ENCODE data around the gene SERINC2. TPM values are rescaled to one million over a fixed set of nuclear protein-coding genes. Genes with fewer than 3 reads are reported as not detected.
"Not testable (repeated sequence)": the region's sequence is repeated elsewhere in the genome, so short reads cannot be mapped to it uniquely, and the experiment has no call there.

The SERINC2 gene
- total RNA-seq, 1 donor from 2014 or later = 2.1 TPM

GRCh38 chr1:31447210-31447609 lies 34.2 kb downstream of the SERINC2 start:
- Histone ChIP-seq H3K4me1 (ENCODE audit: control insufficient read depth in 3 of 3, insufficient read depth in 3 of 3, low read length in 3 of 3) (no peaks in the 10 kb centered on the region), H3K9ac (ENCODE audit: low read depth in 1 of 3, low read length in 3 of 3) (no peak overlapping the region), H3K27ac (ENCODE audit: low read depth, low read length) (no peak overlapping the region), H3K4me3 (ENCODE audit: low read length in 3 of 3) (no peak overlapping the region), H3K9me3 (ENCODE audit: control insufficient read depth in 3 of 3, low read length in 3 of 3) (peaks cover 0 to 3% (median 0%) of the 10 kb centered on the region in 3 donors), H3K36me3 (ENCODE audit: control insufficient read depth in 3 of 3, insufficient read depth in 3 of 3, low read length in 3 of 3) (no peaks in the 10 kb centered on the region), H3K27me3 (ENCODE audit: control insufficient read depth in 3 of 3, insufficient read depth in 3 of 3, low read length in 3 of 3) (peaks cover 0 to 4% (median 0%) of the 10 kb centered on the region in 3 donors)

- Histone ChIP-seq H3K27me3 (ENCODE audit: control insufficient read depth in 3 of 3, insufficient read depth in 3 of 3, low read length in 3 of 3) (no peaks in the 10 kb centered on the region), H3K27ac (ENCODE audit: low read depth, low read length) (no peak overlapping the region), H3K9me3 (ENCODE audit: control insufficient read depth in 3 of 3, low read length in 3 of 3) (peaks cover 4 to 9% (median 7%) of the 10 kb centered on the region in 3 donors), H3K4me1 (ENCODE audit: control insufficient read depth in 3 of 3, insufficient read depth in 3 of 3, low read length in 3 of 3) (no peaks in the 10 kb centered on the region), H3K9ac (ENCODE audit: low read depth in 1 of 3, low read length in 3 of 3) (no peak overlapping the region), H3K4me3 (ENCODE audit: low read length in 3 of 3) (no peak overlapping the region), H3K36me3 (ENCODE audit: control insufficient read depth in 3 of 3, insufficient read depth in 3 of 3, low read length in 3 of 3) (no peaks in the 10 kb centered on the region)
Observed at GRCh38 chr1:31453384-31454079, 40.5 kb downstream of the SERINC2 start.

- H3K27me3 ChIP-seq (ENCODE audit: control insufficient read depth in 3 of 3, insufficient read depth in 3 of 3, low read length in 3 of 3) = no peaks in the 10 kb centered on the region
- no peak overlapping the region for H3K27ac ChIP-seq (ENCODE audit: low read depth, low read length)
- no peaks in the 10 kb centered on the region for H3K36me3 ChIP-seq (ENCODE audit: control insufficient read depth in 3 of 3, insufficient read depth in 3 of 3, low read length in 3 of 3)
- no peak overlapping the region for H3K4me3 ChIP-seq (ENCODE audit: low read length in 3 of 3)
- H3K9me3 ChIP-seq (ENCODE audit: control insufficient read depth in 3 of 3, low read length in 3 of 3) = peaks cover 4 to 11% (median 8%) of the 10 kb centered on the region in 3 donors
- no peak overlapping the region for H3K9ac ChIP-seq (ENCODE audit: low read depth in 1 of 3, low read length in 3 of 3)
- no peaks in the 10 kb centered on the region for H3K4me1 ChIP-seq (ENCODE audit: control insufficient read depth in 3 of 3, insufficient read depth in 3 of 3, low read length in 3 of 3)
Observed at GRCh38 chr1:31458287-31458896, 45.4 kb downstream of the SERINC2 start.

- Histone ChIP-seq H3K9me3 (ENCODE audit: control insufficient read depth in 3 of 3, low read length in 3 of 3) (peaks cover 4 to 10% (median 8%) of the 10 kb centered on the region in 3 donors), H3K4me3 (ENCODE audit: low read length in 3 of 3) (no peak overlapping the region), H3K27ac (ENCODE audit: low read depth, low read length) (no peak overlapping the region)
Observed at GRCh38 chr1:31460027-31460426, 47.0 kb downstream of the SERINC2 start.

GRCh38 chr1:31467005-31467674 lies 54.1 kb downstream of the SERINC2 start:
- Histone ChIP-seq H3K27me3 (ENCODE audit: control insufficient read depth in 3 of 3, insufficient read depth in 3 of 3, low read length in 3 of 3) (peaks cover 0 to 4% (median 2%) of the 10 kb centered on the region in 3 donors), H3K9ac (ENCODE audit: low read depth in 1 of 3, low read length in 3 of 3) (no peak overlapping the region), H3K27ac (ENCODE audit: low read depth, low read length) (no peak overlapping the region), H3K4me1 (ENCODE audit: control insufficient read depth in 3 of 3, insufficient read depth in 3 of 3, low read length in 3 of 3) (peaks cover 0 to 8% (median 4%) of the 10 kb centered on the region in 3 donors), H3K36me3 (ENCODE audit: control insufficient read depth in 3 of 3, insufficient read depth in 3 of 3, low read length in 3 of 3) (no peaks in the 10 kb centered on the region), H3K9me3 (ENCODE audit: control insufficient read depth in 3 of 3, low read length in 3 of 3) (peaks cover 0 to 3% (median 0%) of the 10 kb centered on the region in 3 donors), H3K4me3 (ENCODE audit: low read length in 3 of 3) (no peak overlapping the region)

More at GRCh38 chr1:31460027-31460426, 47.0 kb downstream of the SERINC2 start:
- Histone ChIP-seq H3K27me3 (ENCODE audit: control insufficient read depth in 3 of 3, insufficient read depth in 3 of 3, low read length in 3 of 3) (peaks cover 0 to 2% (median 0%) of the 10 kb centered on the region in 3 donors), H3K9ac (ENCODE audit: low read depth in 1 of 3, low read length in 3 of 3) (no peak overlapping the region), H3K36me3 (ENCODE audit: control insufficient read depth in 3 of 3, insufficient read depth in 3 of 3, low read length in 3 of 3) (no peaks in the 10 kb centered on the region), H3K4me1 (ENCODE audit: control insufficient read depth in 3 of 3, insufficient read depth in 3 of 3, low read length in 3 of 3) (no peaks in the 10 kb centered on the region)

GRCh38 chr1:31470794-31471315 lies 57.8 kb downstream of the SERINC2 start:
- Histone ChIP-seq H3K9ac (ENCODE audit: low read depth in 1 of 3, low read length in 3 of 3) (no peak overlapping the region), H3K4me1 (ENCODE audit: control insufficient read depth in 3 of 3, insufficient read depth in 3 of 3, low read length in 3 of 3) (peaks cover 0 to 8% (median 4%) of the 10 kb centered on the region in 3 donors), H3K9me3 (ENCODE audit: control insufficient read depth in 3 of 3, low read length in 3 of 3) (peaks cover 0 to 3% (median 0%) of the 10 kb centered on the region in 3 donors), H3K27ac (ENCODE audit: low read depth, low read length) (no peak overlapping the region), H3K4me3 (ENCODE audit: low read length in 3 of 3) (no peak overlapping the region), H3K27me3 (ENCODE audit: control insufficient read depth in 3 of 3, insufficient read depth in 3 of 3, low read length in 3 of 3) (peaks cover 0 to 7% (median 0%) of the 10 kb centered on the region in 3 donors), H3K36me3 (ENCODE audit: control insufficient read depth in 3 of 3, insufficient read depth in 3 of 3, low read length in 3 of 3) (no peaks in the 10 kb centered on the region)

GRCh38 chr1:31471452-31472313 lies 58.7 kb downstream of the SERINC2 start:
- not testable (repeated sequence) for H3K4me3 ChIP-seq (ENCODE audit: low read length in 3 of 3); H3K27me3 ChIP-seq (ENCODE audit: control insufficient read depth in 3 of 3, insufficient read depth in 3 of 3, low read length in 3 of 3); H3K9ac ChIP-seq (ENCODE audit: low read depth in 1 of 3, low read length in 3 of 3); H3K36me3 ChIP-seq (ENCODE audit: control insufficient read depth in 3 of 3, insufficient read depth in 3 of 3, low read length in 3 of 3); H3K9me3 ChIP-seq (ENCODE audit: control insufficient read depth in 3 of 3, low read length in 3 of 3); H3K4me1 ChIP-seq (ENCODE audit: control insufficient read depth in 3 of 3, insufficient read depth in 3 of 3, low read length in 3 of 3)
- peak overlapping the region; percentile 30 for H3K27ac ChIP-seq (ENCODE audit: low read depth, low read length)

GRCh38 chr1:31472314-31472651 lies 59.3 kb downstream of the SERINC2 start:
- not testable (repeated sequence) for H3K9ac ChIP-seq (ENCODE audit: low read depth in 1 of 3, low read length in 3 of 3); H3K27me3 ChIP-seq (ENCODE audit: control insufficient read depth in 3 of 3, insufficient read depth in 3 of 3, low read length in 3 of 3); H3K36me3 ChIP-seq (ENCODE audit: control insufficient read depth in 3 of 3, insufficient read depth in 3 of 3, low read length in 3 of 3); H3K4me1 ChIP-seq (ENCODE audit: control insufficient read depth in 3 of 3, insufficient read depth in 3 of 3, low read length in 3 of 3); H3K4me3 ChIP-seq (ENCODE audit: low read length in 3 of 3); H3K9me3 ChIP-seq (ENCODE audit: control insufficient read depth in 3 of 3, low read length in 3 of 3)
- peak overlapping the region; percentile 30 for H3K27ac ChIP-seq (ENCODE audit: low read depth, low read length)

GRCh38 chr1:31472673-31473072 lies 59.7 kb downstream of the SERINC2 start:
- H3K9ac ChIP-seq (ENCODE audit: low read depth in 1 of 3, low read length in 3 of 3); H3K27me3 ChIP-seq (ENCODE audit: control insufficient read depth in 3 of 3, insufficient read depth in 3 of 3, low read length in 3 of 3); H3K4me1 ChIP-seq (ENCODE audit: control insufficient read depth in 3 of 3, insufficient read depth in 3 of 3, low read length in 3 of 3); H3K36me3 ChIP-seq (ENCODE audit: control insufficient read depth in 3 of 3, insufficient read depth in 3 of 3, low read length in 3 of 3); H3K4me3 ChIP-seq (ENCODE audit: low read length in 3 of 3); H3K9me3 ChIP-seq (ENCODE audit: control insufficient read depth in 3 of 3, low read length in 3 of 3); H3K27ac ChIP-seq (ENCODE audit: low read depth, low read length): not testable (repeated sequence)

Data from skeletal muscle tissue (tissue), 4 donors.